Caco-2 (cell line): ENCODE data around the gene TRIM3. TPM values are rescaled to one million over a fixed set of nuclear protein-coding genes. Genes with fewer than 3 reads are reported as not detected.

Experiments
- BruUV-seq: library from RNA; stranded (reverse); fragments of 400-500 nt; replicated peaks from 2 replicates; lab custom pipeline; 2021; lab: Mats Ljungman, UMichigan
- CTCF ChIA-PET: fragments of 300-600 bp; sonication (Branson Sonifier 250); formaldehyde crosslinking; loops from one replicate; lab custom pipeline; 2022; ENCODE audit warnings: antibody characterized with exemption; lab: Charles Lee
- POLR2A ChIA-PET: fragments of 300-600 bp; sonication (Branson Sonifier 250); formaldehyde crosslinking; loops from one replicate; lab custom pipeline; 2022; ENCODE audit warnings: antibody characterized with exemption; lab: Charles Lee
- DNase-seq, 2 experiments: peaks; one replicate each; pipeline versions ENCODE4 v3.0.0 to v3.0.0-alpha.2; 2020 to 2022
- H3K27me3 ChIP-seq: replicated peaks from 2 replicates; pipeline ENCODE4 v1.6.0; 2011; ENCODE audit warnings: low read length; ENCODE audit not compliant: control insufficient read depth, insufficient read depth
- H3K36me3 ChIP-seq: 2 replicates; pipeline ENCODE4 v1.5.1; 2011; ENCODE audit warnings: low read length; ENCODE audit not compliant: control insufficient read depth, insufficient read depth
- H3K4me1 ChIP-seq: fragments of 250-450 bp; sonication (Bioruptor Pico); 2 replicates; pipeline ENCODE4 v1.5.1; 2020; ENCODE audit warnings: mild to moderate bottlenecking
- H3K4me3 ChIP-seq: 2 replicates; pipeline ENCODE4 v1.5.1; 2011; ENCODE audit warnings: low read depth, mild to moderate bottlenecking, control low read depth, low read length
- H3K9me3 ChIP-seq: fragments of 250-450 bp; sonication (Bioruptor Pico); 2 replicates; pipeline ENCODE4 v1.5.1; 2020; ENCODE audit warnings: mild to moderate bottlenecking, moderate library complexity
- H3K27ac Mint-ChIP-seq: one replicate; pipeline ENCODE4 v1.8.0; 2022; ENCODE audit warnings: mixed read lengths; ENCODE audit not compliant: unreplicated experiment
- H3K27me3 Mint-ChIP-seq: one replicate; pipeline ENCODE4 v1.8.0; 2022; ENCODE audit warnings: mixed read lengths; ENCODE audit not compliant: insufficient read depth, unreplicated experiment
- H3K36me3 Mint-ChIP-seq: one replicate; pipeline ENCODE4 v1.8.0; 2022; ENCODE audit warnings: mild to moderate bottlenecking, mixed read lengths; ENCODE audit not compliant: insufficient read depth, unreplicated experiment
- H3K4me1 Mint-ChIP-seq: one replicate; pipeline ENCODE4 v1.8.0; 2022; ENCODE audit warnings: low read depth, mixed read lengths; ENCODE audit not compliant: unreplicated experiment
- H3K4me3 Mint-ChIP-seq: one replicate; pipeline ENCODE4 v1.8.0; 2022; ENCODE audit warnings: mild to moderate bottlenecking, moderate library complexity, mixed read lengths; ENCODE audit not compliant: unreplicated experiment
- H3K9me3 Mint-ChIP-seq: one replicate; pipeline ENCODE4 v1.8.0; 2022; ENCODE audit warnings: mixed read lengths; ENCODE audit not compliant: unreplicated experiment
- intact Hi-C: fragments of 100-400 bp; cut with micrococcal nuclease; formaldehyde crosslinking; loops from one replicate; pipeline ENCODE4 v1.10.0; 2022; ENCODE audit not compliant: unreplicated experiment
- total RNA-seq: library from RNA; stranded (reverse); gene quantifications from 2 replicates; pipeline ENCODE4 v1.2.3, GENCODE V29; 2022
- TF ChIP-seq, protein P1 (sequence below), 2 experiments: fragments of 200-600 bp in 1 of 2; IDR thresholded peaks; 1 replicate in 1 of 2; 2 replicates in 1 of 2; pipeline versions ENCODE4 v1.5.1 to v1.8.0; 2011 to 2022; ENCODE audit warnings: antibody characterized with exemption in 1 of 2, control low read depth in 1 of 2, inconsistent platforms in 1 of 2, low read depth in 1 of 2, low read length in 1 of 2, mild to moderate bottlenecking in 1 of 2, moderate library complexity in 1 of 2; ENCODE audit not compliant: insufficient read depth in 1 of 2, severe bottlenecking in 1 of 2, unreplicated experiment in 1 of 2

The TRIM3 gene
- total RNA-seq, 1 experiment from 2014 or later, result 28.0 TPM

DNA sequence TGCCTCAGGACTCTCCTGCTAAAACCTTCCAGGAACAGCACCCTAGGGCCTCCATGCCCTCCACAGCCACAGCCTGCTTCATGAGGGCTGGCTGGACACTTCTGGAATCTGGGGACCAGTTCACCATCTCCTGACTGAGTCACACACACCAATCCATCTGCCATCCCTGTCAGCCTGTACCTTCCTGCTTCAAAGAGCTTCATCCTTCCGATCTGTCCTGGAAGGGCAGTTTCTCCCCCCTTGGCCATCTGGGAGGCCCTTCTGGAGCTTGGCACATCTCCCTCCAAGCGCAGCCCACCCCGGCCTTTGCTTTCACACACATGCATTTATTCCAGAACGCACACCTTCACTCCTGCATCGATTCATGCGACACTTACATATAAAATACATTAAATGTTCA is 67.9 kb downstream of the TRIM3 start:
- no TSS peak for BruUV-seq
- Mint-ChIP-seq H3K27me3 (no peaks in the 10 kb centered on the region), H3K9me3 (no peaks in the 10 kb centered on the region), H3K36me3 (peaks cover 8% of the 10 kb centered on the region), H3K4me1 (peaks cover 35% of the 10 kb centered on the region), H3K27ac (peak overlapping the region; percentile 89), H3K4me3 (peak overlapping the region; percentile 40)
- Histone ChIP-seq H3K36me3 (no peaks in the 10 kb centered on the region; the same call in 1 of the 2 replicates), H3K4me3 (no peak overlapping the region), H3K27me3 (no peaks in the 10 kb centered on the region), H3K9me3 (no peaks in the 10 kb centered on the region), H3K4me1 (peaks cover 39% of the 10 kb centered on the region)
- ChIA-PET POLR2A (interaction anchor here (0.6 to 1.1 kb wide), 2 partner anchors 13 to 27 kb away, joined by 3 to 6 read pairs; partner anchors contain the start of gene APBB1), CTCF (interaction anchor here (0.6 to 2.3 kb wide), 5 partner anchors 18 to 1395 kb away, joined by 3 to 15 read pairs (median 5); no protein-coding TSS in a partner anchor)
- intact Hi-C loops, result loop anchor here (1.0 kb wide), 2 partner anchors 9 to 16 kb away; partner anchors contain the start of gene SMPD1
- TF ChIP-seq, protein P1, sequence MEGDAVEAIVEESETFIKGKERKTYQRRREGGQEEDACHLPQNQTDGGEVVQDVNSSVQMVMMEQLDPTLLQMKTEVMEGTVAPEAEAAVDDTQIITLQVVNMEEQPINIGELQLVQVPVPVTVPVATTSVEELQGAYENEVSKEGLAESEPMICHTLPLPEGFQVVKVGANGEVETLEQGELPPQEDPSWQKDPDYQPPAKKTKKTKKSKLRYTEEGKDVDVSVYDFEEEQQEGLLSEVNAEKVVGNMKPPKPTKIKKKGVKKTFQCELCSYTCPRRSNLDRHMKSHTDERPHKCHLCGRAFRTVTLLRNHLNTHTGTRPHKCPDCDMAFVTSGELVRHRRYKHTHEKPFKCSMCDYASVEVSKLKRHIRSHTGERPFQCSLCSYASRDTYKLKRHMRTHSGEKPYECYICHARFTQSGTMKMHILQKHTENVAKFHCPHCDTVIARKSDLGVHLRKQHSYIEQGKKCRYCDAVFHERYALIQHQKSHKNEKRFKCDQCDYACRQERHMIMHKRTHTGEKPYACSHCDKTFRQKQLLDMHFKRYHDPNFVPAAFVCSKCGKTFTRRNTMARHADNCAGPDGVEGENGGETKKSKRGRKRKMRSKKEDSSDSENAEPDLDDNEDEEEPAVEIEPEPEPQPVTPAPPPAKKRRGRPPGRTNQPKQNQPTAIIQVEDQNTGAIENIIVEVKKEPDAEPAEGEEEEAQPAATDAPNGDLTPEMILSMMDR (IDR thresholded peaks at IDR 0.05; ENCODE audit: insufficient read depth in 1 of 2, low read depth in 1 of 2, low read length in 1 of 2, severe bottlenecking in 1 of 2, unreplicated experiment in 1 of 2), result no peak
- DNase-seq, result no peak

DNA sequence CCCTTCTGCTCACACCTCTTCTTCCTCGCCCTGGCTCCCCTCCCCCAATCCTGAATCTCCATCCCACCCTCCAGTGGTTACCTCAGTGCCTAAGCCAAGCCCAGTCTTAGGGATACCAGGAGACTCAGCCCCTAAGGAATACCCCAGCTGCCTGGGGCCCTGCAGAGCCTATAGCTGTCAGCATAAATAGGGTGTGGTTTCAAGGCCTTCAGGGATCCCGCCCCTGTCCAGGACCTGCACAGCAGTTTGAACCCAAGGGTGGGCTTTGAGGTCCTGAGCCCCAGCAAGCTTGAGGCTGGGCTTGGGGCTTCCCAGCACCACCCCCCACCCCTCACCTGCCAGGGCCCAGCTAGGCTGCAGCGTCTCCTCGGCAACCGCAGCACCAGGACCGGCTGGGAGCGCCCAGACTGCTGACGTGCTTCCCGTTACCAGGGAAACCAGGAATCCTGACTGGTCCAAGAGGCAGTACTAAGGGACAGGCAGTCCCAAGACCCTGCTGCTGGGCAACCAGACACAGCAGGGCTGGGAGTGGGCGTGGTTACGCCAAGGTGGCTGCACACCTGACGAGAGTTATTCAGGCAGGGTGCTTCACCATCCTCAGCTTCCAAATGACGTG is 68.6 kb downstream of the TRIM3 start:
- H3K4me3 Mint-ChIP-seq, result no peak overlapping the region
- Histone ChIP-seq H3K4me3 (no peak overlapping the region), H3K9me3 (no peaks in the 10 kb centered on the region), H3K4me1 (peaks cover 39% of the 10 kb centered on the region), H3K27me3 (no peaks in the 10 kb centered on the region), H3K36me3 (no peaks in the 10 kb centered on the region)
- H3K4me1 Mint-ChIP-seq, result peaks cover 38% of the 10 kb centered on the region
- peaks cover 13% of the 10 kb centered on the region for H3K36me3 Mint-ChIP-seq
- DNase-seq, result peak in 1 of 2 experiments; percentile 42
- intact Hi-C loops, result loop anchor here (1.0 kb wide), 1 partner anchor 8 kb away; no protein-coding TSS in a partner anchor
- POLR2A ChIA-PET, result no interaction called here
- peak overlapping the region; percentile 89 for H3K27ac Mint-ChIP-seq
- CTCF ChIA-PET, result interaction anchor here (0.6 to 2.3 kb wide), 3 partner anchors 26 to 1394 kb away, joined by 3 to 15 read pairs (median 5); no protein-coding TSS in a partner anchor
- no peaks in the 10 kb centered on the region for H3K27me3 Mint-ChIP-seq
- TF ChIP-seq, protein P1 (IDR thresholded peaks at IDR 0.05; ENCODE audit: insufficient read depth in 1 of 2, low read depth in 1 of 2, low read length in 1 of 2, severe bottlenecking in 1 of 2, unreplicated experiment in 1 of 2), result no peak
- H3K9me3 Mint-ChIP-seq, result no peaks in the 10 kb centered on the region
- no TSS peak for BruUV-seq

DNA sequence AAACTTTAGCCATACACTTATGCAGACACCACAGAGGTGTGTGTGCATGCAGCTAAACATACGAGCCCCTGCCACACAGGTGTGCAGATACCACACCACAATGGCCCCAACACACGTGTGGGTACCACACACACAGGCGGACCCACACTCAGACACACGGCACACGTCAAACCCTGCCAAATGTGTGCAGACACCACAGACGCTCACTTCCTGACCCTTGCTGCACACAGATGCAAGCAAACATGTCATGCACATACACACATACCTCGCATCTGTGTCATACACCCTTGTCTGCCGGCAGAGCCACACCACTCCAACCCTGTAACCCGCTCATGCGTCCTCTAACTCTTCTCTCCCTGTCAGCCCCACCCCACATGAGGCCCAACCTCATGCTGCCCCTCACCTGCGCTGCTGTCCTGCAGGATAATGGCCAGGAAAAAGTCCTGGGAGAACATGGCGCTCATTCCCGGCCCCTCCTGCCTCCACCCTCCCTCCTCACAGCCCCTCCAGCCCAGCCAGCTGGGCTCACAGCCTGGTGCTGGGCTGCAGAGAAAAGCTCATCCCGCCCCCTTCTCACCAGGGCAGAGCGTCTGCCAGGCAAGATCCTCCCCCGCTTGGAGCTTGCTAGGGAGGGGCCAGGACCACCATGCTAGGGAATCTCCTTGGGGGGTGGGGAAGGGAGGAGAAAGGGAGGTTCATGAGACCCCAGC is 69.2 kb downstream of the TRIM3 start:
- intact Hi-C loops, result loop anchor here (1.0 kb wide), 1 partner anchor 7 kb away; no protein-coding TSS in a partner anchor
- no peak for DNase-seq
- H3K4me1 Mint-ChIP-seq, result peaks cover 44% of the 10 kb centered on the region
- no TSS peak for BruUV-seq
- H3K27me3 ChIP-seq, result no peaks in the 10 kb centered on the region
- H3K9me3 Mint-ChIP-seq, result no peaks in the 10 kb centered on the region
- no peak overlapping the region for H3K4me3 Mint-ChIP-seq
- H3K36me3 Mint-ChIP-seq, result peaks cover 16% of the 10 kb centered on the region
- no peak overlapping the region for H3K4me3 ChIP-seq
- peaks cover 1% of the 10 kb centered on the region; the same call in 1 of the 2 replicates for H3K36me3 ChIP-seq
- H3K27ac Mint-ChIP-seq, result peak overlapping the region; percentile 49
- peaks cover 43% of the 10 kb centered on the region for H3K4me1 ChIP-seq
- H3K9me3 ChIP-seq, result no peaks in the 10 kb centered on the region
- TF ChIP-seq, protein P1 (IDR thresholded peaks at IDR 0.05; ENCODE audit: insufficient read depth in 1 of 2, low read depth in 1 of 2, low read length in 1 of 2, severe bottlenecking in 1 of 2, unreplicated experiment in 1 of 2), result no peak
- no peaks in the 10 kb centered on the region for H3K27me3 Mint-ChIP-seq
- POLR2A ChIA-PET, result no interaction called here
- CTCF ChIA-PET, result interaction anchor here (1.7 kb wide), 1 partner anchor 42 kb away, joined by 5 read pairs; no protein-coding TSS in a partner anchor
